HG03045 (cell line): ENCODE data around the gene SLC26A4.

Experiments used
- ATAC-seq: cut with Tn5 transposase; IDR thresholded peaks from one replicate; pipeline ENCODE4 v1.9.1; 2021; ENCODE audit warnings: mild to moderate bottlenecking, moderate library complexity; ENCODE audit not compliant: unreplicated experiment

Gene SLC26A4

DNA sequence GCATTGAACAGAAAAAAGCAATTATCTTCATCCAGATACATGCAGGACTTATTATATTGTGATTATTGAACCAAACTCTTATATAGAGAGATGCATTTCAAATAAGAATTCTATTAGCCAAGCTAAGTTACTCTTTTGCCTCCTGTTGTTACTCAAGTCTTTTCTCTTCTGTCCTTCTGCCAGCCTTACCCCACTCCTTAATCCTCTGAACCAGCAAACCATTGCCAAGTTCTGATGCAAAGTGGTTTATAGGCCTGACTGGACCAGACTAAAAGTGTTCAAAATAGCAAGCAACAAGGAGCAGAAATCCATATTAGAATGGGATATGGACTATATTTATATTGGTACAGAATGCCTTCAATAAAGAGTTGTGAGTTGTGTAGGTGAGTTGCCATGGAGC is 2.2 kb upstream of the SLC26A4 start:
- no peak for ATAC-seq

- ATAC-seq = no peak
Observed at GRCh38 chr7:107659666-107660065, 962 bp upstream of the SLC26A4 start.

GRCh38 chr7:107661081-107661864 is 645 bp downstream of the SLC26A4 start:
- ATAC-seq = no peak

DNA sequence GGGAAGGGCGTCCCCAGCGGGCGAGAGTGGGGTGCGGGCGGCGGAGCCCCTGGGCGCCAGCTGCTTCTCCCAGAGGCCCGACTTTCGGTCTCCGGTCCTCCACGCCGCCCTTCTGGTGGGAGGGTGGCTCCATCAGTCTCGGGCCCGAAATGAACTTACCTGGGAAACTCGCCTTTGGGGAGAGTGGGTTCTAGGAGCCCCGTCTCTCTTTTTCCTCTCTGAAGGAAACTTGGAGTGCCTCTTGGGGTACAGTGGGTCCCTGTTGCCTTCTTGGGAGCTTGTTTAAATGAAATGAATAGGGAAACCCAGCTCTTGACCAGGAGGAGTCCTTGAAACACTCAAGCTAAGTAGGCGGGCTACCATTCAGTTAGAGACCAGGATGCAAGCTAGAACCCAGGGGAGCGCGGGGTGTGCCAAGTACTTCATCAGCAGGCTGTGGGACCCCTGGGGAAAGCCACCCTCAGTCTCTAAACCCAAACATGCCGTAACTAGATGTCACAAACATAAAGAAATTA is 1.3 kb downstream of the SLC26A4 start:
- ATAC-seq = no peak

GRCh38 chr7:107663196-107663595 is 2.6 kb downstream of the SLC26A4 start:
- ATAC-seq = no peak

- ATAC-seq = no peak
Observed at GRCh38 chr7:107666790-107667189, 6.2 kb downstream of the SLC26A4 start.

DNA sequence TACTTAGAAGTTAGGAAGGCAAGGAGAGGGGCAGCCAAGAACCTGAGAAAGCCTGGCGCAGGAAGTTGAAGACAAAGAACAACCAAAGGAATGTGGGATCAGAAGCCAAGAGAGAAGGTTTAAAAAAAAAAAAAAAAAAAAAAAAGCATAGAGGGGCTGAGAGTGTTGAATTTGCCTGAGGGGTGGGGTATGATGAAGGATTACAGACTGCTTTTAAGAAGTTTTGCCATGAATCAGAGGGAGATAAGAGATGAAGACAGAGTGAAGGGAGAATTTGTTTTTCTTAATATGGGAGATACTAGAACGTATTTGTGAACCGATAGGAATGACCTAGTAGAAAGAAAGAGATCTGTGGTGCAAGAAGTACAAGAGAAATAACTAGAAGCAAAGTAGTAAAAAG is 6.7 kb downstream of the SLC26A4 start:
- ATAC-seq = no peak

DNA sequence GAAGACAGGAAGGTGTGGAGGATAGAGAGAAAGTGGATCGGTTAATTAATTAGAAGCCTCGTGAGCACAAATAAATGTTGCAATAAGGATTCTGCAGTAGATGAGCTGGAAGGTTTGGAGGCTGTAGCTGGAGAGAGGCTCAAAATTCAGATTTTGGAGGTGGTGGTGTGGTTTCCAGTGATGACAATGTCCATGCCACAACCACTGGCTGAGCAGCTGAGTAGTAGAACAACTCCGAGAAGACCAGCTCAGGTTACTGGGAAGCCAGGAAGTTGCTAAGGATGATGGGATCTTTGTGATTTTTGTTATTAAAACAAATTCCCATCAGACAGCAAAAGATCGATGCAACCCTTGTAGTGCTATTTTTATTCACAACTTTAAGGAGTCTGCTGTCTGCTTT is 7.7 kb downstream of the SLC26A4 start:
- ATAC-seq = no peak

- ATAC-seq = no peak
Observed at GRCh38 chr7:107672183-107672582, 11.6 kb downstream of the SLC26A4 start.

GRCh38 chr7:107676249-107676648 is 15.6 kb downstream of the SLC26A4 start:
- ATAC-seq = no peak

- ATAC-seq = no peak
Observed at GRCh38 chr7:107678110-107678753, 17.6 kb downstream of the SLC26A4 start.

DNA sequence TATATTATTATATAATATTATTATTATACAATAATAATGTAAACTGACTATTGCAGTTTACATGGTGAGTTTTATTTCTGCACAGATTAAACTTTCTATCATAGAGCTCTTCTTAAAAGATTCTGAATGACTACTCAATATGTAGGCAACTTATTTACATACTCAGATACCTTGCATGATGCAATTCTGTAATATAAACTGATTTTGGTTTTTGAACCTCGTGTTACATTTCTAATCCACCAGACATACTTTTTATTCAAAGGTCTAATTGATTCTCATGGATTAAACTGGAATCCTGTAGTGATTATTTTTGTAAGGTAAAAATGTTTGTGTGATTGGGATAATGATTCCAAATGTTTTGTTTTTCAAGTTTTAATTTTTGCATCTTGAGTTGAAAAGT is 19.9 kb downstream of the SLC26A4 start:
- no peak for ATAC-seq

GRCh38 chr7:107682886-107683285 is 22.3 kb downstream of the SLC26A4 start:
- no peak for ATAC-seq

DNA sequence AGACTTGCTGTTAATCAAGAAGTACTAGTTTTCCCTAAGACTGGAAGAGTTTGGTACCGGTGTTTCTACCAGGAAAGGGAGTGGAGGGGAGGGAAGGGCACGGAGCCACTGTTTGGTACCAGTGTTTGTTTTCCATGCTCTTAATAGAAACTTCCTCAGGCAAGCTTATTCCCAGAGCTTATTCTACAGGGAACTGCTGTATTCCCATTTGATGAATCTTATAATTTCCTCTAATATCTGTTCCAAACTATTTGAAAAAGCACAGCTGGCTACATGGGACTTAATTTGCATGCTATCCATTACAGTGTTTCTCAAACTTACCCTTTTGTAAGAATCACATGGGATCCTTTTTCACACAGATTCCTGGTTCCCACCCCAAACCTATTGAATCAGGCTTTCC is 23.7 kb downstream of the SLC26A4 start:
- ATAC-seq = no peak

DNA sequence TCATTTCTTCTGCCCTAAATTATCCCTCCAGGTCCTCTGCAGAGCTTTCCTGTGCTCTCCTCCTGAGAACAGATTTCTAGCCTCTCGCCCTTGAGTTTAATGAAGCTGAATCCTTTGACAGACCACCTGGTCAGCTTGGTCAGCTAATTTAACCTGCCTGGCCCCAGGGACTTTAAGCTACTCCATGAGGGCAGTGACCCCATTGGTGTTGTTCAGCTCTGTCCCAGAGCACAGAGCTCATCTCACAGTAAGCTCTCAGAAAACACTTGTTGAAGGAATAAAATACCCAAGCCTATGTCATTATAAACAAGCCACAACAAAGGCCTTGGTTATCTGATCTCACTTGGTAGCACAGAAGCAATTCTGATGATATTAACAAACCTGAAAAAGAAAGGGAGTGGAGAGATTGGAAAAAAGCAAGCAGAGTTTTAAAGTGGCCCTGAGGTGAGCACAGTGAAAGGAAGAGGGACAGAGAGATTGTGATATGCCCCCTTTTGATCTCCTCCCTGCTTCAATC is 24.4 kb downstream of the SLC26A4 start:
- no peak for ATAC-seq

- ATAC-seq = no peak
Observed at GRCh38 chr7:107686816-107687387, 26.3 kb downstream of the SLC26A4 start.

GRCh38 chr7:107687656-107688055 is 27.0 kb downstream of the SLC26A4 start:
- ATAC-seq = no peak

DNA sequence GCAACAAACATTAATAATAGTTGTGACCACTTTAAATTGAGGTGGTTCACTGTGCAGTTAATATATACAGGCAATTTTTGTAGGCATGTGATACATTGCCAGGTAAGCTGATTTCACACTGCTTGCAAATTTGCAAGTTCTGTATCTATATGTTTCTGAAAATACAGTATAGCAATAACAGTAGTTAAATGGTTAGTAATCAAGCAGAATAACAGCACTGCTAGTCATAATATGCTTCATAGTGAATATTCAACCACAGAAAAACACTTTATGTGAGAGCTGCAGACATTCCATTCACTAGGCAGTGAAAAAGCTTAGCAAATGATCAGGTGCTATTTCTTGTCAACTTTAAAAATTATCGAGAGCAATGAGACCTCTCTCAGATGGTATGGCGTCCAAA is 28.9 kb downstream of the SLC26A4 start:
- ATAC-seq = no peak

GRCh38 chr7:107690084-107690483 is 29.5 kb downstream of the SLC26A4 start:
- no peak for ATAC-seq

- ATAC-seq = no peak
Observed at GRCh38 chr7:107690611-107691010, 30.0 kb downstream of the SLC26A4 start.

DNA sequence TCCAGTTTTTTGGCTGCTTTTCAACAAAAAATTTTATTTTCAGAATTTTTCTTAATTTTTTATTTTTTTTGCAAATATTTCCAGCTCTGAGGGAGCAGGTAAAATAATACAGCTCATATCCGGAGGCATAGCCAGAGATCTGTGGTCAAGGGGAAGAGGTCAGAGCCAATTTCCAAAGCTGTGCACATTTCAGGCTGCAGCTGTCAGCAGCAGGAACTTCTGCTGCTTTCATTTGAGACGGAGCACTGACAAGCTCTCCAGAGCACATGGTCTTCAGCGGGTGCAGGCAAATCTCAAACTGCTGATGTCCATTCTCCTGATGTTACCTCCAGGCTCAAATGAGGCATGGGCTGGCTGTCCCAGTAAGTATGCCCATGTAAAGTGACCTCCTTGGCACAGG is 31.1 kb downstream of the SLC26A4 start:
- no peak for ATAC-seq

GRCh38 chr7:107692501-107692900 is 31.9 kb downstream of the SLC26A4 start:
- no peak for ATAC-seq
